ENCODE data around the gene MT1G. TPM values are rescaled to one million over a fixed set of nuclear protein-coding genes. Genes with fewer than 3 reads are reported as not detected.

MT1G gene
- total RNA-seq, 1 experiment from 2014 or later = 23.4 TPM

- H3K27me3 ChIP-seq (ENCODE audit: insufficient read depth, low read length) = no peaks in the 10 kb centered on the region
Measured at GRCh38 chr16:56683424-56684172, 15.7 kb upstream of the MT1G start.

More at GRCh38 chr16:56683424-56684172, 15.7 kb upstream of the MT1G start:
- H3K9me3 Mint-ChIP-seq = peaks cover 9 to 11% of the 10 kb centered on the region in 2 experiments
- Histone ChIP-seq H3K9ac (ENCODE audit: extremely low read depth, insufficient read length, low read length) (no peak overlapping the region), H2BK15ac (ENCODE audit: low read depth, low read length) (no peak overlapping the region), H3K56ac (ENCODE audit: insufficient read length, low read depth, low read length) (no peak overlapping the region), H2BK5ac (ENCODE audit: insufficient read length, low read length) (no peak overlapping the region), H4K91ac (ENCODE audit: insufficient read length, low read depth, low read length) (no peak overlapping the region), H2AK5ac (ENCODE audit: insufficient read length, low read length) (no peak overlapping the region), H2BK20ac (ENCODE audit: low read depth, low read length, poor library complexity, severe bottlenecking) (no peak overlapping the region), H2AFZ (ENCODE audit: low read length) (no peak overlapping the region), H3K4me2 (ENCODE audit: insufficient read depth, insufficient read length, low read length) (peak overlapping the region; percentile 79), H4K20me1 (ENCODE audit: control insufficient read depth, insufficient read depth, insufficient read length) (no peaks in the 10 kb centered on the region), H3K4me1 (ENCODE audit: insufficient read depth, low read length) (no peaks in the 10 kb centered on the region), H3K9me3 (ENCODE audit: control insufficient read depth, low read depth, low read length) (no peaks in the 10 kb centered on the region), H2BK12ac (ENCODE audit: insufficient read length, low read depth, low read length) (no peak overlapping the region), H3K23ac (ENCODE audit: insufficient read length, low read depth, low read length) (no peak overlapping the region), H3K4ac (ENCODE audit: low read depth, low read length) (no peak overlapping the region), H3K79me1 (ENCODE audit: insufficient read depth, low read depth, low read length, poor library complexity, severe bottlenecking) (no peaks in the 10 kb centered on the region), H3K23me2 (ENCODE audit: insufficient read length, low read depth, low read length, poor library complexity, severe bottlenecking) (peaks cover 8% of the 10 kb centered on the region), H3T11ph (ENCODE audit: low read length) (no peak overlapping the region), H3K79me2 (ENCODE audit: insufficient read depth, low read length) (no peaks in the 10 kb centered on the region), H4K8ac (replicated peaks; ENCODE audit: insufficient read length, low read depth, low read length) (no peak overlapping the region), H3K27ac (ENCODE audit: insufficient read length, low read depth, low read length) (no peak overlapping the region), H3K14ac (ENCODE audit: insufficient read depth, low read length) (no peak overlapping the region), H4K5ac (ENCODE audit: insufficient read length, low read depth, low read length) (no peak overlapping the region), H3K18ac (ENCODE audit: insufficient read length, low read depth, low read length) (no peak overlapping the region), H2BK120ac (ENCODE audit: low read depth, low read length, poor library complexity, severe bottlenecking) (no peak overlapping the region)
- peaks cover 54% of the 10 kb centered on the region for H3K27me3 Mint-ChIP-seq (ENCODE audit: low read depth)
- peak overlapping the region in 1 of 2 experiments; percentile 89; a peak in 4 of 5 replicates for H3K4me3 Mint-ChIP-seq
- no peak for DNase-seq
- H3K27ac Mint-ChIP-seq = no peak overlapping the region
- WGBS (ENCODE audit: extremely low coverage, insufficient read length, low lambda C conversion rate) = no CpG with 5 or more reads among the region's 5 CpGs
- peaks cover 3 to 13% (median 8%) of the 10 kb centered on the region in 3 experiments; a peak in 6 of 7 replicates for H3K36me3 Mint-ChIP-seq (ENCODE audit: insufficient read depth in 1 of 3, low read depth in 3 of 3)
- TF ChIP-seq CTCF (conservative IDR thresholded peaks at IDR 0.05) = no peak
- peaks cover 19 to 24% of the 10 kb centered on the region in 2 experiments for H3K4me1 Mint-ChIP-seq

Data from H9 (cell line).